HG02798 (cell line): ENCODE data around the gene NFKB1.

Source experiments
- ATAC-seq: cut with Tn5 transposase; IDR thresholded peaks from one replicate; pipeline ENCODE4 v1.9.1; 2021; ENCODE audit warnings: mild to moderate bottlenecking; ENCODE audit not compliant: unreplicated experiment, poor library complexity

Gene NFKB1

DNA sequence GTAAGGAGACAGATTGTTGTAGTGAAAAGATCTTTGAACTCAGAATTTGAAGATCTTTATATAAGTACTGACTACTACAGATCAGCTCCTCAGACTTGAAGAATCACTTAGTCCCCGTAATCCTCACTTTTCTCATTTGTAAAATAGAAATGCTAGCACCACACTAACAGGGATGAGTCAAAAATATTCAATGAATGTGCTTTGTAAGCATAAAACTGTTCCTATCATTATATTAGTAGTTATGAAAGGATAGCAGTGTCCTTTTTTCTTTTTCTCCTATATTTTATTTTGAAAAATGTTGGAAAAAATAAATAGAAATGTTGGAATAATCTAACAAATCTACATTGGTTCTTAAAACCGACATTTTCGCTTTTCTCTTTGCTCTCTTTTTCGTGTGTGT lies 25.4 kb downstream of the NFKB1 start:
- ATAC-seq, result no peak

DNA sequence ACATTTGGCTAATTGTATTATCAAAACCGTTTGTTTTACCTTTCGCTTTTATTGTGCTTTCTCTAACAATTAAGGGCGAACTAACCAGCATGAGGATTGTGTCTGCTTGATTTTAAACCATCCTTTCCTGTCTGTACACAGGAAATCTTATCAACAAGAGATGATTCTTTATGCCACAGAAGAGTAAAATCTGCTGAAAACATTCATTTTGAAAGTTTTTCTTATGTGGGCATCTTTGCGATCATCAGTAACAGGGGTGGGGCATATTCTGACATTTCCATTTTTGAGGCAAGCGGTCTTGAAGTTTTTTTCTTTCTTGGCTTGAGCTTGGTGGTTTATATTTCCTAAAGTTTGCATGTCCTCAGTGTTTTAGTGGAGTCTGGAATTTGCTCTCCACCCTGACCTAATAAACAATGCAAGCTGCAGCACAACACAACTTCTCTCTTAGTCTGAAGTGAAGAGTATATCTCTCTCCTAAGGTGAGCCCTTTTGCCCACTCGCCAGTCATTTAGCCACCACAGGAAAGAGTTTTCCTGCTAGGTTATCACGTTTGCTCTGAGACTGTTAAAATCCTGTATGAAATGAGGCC lies 26.6 kb downstream of the NFKB1 start:
- no peak for ATAC-seq

DNA sequence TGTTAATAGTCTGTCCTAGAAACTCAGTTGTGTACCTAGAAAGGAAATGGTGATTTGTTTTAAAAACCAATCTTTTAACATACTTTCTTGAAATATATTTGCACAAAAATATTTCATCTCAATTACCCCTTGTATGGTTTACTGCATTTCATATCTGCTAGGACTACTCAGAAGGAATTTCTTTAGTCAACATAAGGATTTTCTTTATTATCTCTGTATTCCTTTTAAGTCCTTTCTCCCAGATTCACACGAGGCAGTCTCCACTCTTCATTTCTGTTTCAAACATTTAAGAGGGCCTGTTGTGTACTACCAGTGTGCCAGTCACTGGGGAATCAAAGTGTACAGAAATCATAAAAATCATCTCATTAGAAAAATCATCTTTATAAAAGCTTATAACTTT lies 28.8 kb downstream of the NFKB1 start:
- ATAC-seq, result no peak

DNA sequence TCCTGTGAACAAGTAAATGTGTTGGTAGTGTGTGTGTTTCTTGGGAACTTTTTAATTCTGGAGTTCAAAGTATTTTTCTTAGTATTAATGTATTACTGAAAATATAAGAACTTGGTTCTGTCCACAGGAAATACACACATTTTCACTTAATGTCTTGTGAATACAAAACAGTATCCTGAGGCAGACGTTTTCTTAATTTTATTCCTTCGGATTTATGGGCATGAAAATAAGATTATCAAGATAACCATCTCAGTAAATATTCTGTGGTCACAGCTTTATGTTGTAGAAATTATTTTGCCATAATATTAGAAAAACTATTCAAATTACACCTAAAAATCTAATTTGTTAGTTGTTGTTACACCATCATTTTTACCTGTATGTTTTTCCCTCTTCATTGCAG lies 29.8 kb downstream of the NFKB1 start:
- no peak for ATAC-seq

DNA sequence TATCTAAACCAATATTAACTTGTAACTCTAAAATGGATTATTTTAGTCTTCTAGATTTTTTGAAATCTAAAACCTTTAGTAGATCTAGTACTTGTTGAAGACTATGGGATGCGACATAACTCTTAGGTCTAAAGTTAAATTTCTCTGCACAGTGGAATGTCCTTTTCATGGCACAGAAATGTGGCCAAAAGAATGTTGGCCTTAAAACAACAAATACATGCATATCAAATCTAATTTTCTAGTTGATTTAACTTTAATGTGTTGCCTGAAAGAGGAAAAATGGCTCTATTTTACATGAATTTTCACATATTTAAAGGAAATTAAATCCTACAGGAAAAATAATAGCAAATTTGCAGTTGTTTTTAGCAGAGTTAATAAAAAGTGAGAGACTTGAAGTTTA lies 30.3 kb downstream of the NFKB1 start:
- ATAC-seq, result no peak

DNA sequence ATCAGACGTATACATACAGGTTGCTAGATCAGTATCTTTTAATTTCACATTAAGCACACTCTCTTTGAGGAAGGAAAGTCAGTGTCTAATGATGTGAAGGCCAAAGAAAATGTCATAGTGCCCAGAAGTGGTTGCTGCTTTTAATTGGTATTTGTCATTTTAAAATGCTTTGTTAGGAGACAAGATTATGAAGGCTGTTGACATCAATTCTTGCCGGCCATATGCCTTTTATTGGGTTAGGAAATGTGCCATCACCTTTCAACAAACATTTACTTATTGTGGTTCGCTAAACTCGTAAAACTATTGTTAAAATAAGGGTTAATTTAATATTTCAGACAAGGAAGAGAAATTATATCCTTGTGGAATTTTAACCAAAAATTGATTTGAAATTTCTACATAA lies 32.2 kb downstream of the NFKB1 start:
- no peak for ATAC-seq

DNA sequence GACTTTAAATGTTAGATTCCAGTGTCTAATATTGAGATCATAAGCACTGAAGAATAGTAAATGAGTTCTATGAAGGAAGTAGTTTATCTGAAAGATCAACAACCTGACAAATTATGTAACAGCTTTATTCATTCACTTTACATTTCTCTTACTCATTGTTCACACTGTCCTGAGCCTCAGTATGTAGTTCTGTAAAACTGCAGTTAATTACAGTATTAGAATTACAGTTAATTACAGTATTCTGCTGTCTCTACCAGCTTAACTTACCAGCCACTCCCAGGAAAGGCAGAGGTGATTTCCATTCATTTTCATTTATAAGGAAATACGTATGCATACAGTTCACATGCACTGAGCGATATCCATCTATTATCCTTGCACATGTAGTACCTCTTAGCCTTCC lies 32.7 kb downstream of the NFKB1 start:
- ATAC-seq, result no peak

DNA sequence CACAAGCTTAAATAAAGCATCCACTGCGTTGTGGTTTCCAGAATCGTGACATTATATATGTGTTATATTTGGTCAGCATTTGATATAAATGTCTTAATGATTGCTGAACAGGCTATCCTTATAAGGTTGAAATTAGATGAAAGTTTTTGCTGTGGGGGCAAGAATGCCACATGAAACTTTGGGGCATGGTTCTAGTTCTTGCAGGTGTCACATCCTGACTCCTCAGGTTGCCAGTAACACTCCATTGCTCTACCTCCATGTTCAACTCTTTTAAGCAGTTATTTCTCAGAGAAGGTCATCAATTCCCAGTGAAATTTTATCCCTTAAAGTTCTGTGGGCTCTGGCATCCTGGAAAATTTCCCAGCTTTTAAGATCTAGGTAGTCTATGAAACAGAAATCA lies 33.7 kb downstream of the NFKB1 start:
- no peak for ATAC-seq

DNA sequence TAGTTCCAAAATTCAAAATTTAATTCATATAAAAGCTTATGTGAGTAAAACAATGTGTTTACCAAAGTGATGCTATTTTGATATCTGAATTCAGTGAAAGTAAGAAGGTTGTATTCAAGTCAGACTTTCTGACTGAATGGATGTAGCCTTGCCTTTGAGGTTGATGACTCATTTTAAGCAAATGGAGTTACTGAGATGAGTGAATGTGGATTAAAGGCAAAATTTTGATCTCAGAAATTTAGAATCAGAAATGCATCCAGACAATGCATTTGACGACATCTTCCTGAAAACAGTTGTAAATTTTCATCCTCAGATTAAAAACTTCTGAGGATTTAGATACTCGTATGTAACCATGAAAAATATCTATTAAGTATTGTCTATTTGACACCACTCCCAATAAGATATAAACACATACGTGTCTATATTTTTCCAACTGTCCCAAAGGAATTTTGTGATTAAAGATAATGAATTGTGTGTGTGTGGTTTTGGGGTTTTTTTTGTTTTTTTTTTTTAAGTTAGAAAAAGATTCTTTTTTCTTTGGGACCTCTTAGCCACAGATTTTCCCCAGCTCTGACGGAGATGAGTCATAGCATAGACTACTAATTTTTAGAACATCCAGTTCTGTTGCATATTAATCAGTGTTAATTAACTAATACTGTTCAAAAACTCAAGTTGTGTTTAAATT lies 34.4 kb downstream of the NFKB1 start:
- ATAC-seq, result peak; percentile 75

DNA sequence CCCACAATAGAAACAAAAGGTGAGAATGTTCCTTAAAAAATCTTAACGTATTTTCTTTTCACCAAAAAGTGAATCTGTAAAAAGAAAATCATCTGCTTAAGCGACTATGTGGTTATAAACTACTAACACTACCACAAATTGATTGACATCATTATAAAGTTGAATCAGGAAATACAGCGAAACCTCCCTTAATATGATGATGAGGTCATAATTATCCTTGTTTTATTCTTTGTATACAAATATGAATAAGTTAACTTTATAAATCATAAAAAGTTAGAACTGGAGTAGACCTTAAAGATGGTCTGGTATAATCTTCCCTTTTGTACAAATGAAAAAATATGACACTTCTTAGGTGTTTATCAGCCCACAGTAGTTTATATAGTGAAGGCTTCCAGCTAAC lies 35.6 kb downstream of the NFKB1 start:
- ATAC-seq, result no peak

DNA sequence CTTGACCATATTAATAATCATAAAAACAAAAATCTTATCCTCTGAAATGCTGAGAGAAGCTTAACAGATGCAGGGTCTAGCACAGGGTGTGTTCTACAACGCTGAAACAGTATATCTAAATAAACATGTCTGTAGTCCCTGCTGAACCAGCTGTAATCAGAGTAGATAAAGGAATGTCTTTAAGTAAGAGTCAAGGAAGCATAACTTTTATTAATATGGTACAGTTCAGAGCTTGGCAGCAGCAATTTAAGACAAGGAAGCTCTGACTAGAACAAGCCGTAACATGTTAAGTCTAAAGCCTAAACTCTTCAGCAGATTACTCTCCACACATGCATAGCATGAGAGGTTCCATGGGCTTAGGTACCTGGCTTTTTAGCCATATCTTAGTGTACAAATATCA lies 36.1 kb downstream of the NFKB1 start:
- ATAC-seq, result no peak

DNA sequence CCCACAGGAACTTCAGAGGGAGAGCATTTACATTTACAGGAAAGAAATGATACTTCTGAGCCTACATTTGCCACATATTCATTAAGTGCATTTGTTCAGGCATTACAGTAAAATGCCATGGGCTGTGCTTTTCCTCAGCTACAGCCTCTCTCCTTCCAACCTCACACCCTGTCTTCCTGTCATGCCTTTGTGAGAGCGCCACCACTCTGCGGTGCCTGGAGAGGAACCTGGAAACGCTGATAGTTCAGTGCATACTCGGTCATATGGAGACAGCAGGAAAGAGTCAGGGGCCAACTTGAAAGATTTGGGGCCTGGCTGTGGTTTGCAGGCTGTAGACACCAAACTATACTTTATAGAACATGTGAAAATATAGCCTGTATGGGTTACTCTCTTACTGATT lies 40.5 kb downstream of the NFKB1 start:
- ATAC-seq, result no peak

DNA sequence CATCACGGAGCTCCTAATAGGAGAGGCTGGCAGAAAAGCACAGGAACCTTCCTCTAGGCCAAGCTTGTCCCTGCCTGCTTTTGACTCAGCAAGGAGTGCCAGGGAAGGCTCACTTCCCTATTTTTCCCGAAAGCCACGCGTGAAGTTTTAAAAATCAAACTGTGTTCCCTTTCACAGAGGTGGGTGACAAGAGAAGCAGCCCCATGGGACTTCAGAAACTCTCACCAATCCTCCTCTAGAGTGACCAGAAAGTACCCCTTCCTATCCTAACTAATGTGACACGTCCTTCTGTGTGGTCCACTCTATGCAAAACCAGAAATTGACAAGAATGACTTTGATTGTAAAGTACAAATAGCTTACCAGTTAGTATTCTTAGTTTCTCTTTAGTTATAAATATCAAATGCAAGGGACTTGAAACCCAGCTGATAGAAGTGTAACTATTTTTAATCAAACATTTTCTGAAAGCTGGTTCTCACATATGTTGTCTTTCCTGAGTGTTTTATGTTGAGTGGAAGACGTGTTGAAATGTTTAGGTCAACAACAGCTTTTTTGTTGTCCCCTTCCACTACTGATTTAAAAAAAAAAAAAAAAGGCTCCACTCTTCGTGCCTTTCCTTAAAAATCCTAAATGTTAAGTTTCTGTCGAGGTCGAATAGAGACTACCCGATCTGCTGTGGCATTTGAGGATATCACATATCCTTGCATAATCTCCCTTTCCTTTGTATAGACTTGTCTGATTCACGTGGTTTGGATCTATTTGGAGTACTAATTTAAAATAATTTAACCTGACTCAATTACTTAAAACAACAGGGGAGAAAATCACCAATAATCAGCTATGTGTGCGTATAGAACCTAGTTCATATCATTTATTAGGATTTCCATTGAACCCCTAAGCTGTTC lies 42.1 kb downstream of the NFKB1 start:
- ATAC-seq, result peak; percentile 87

DNA sequence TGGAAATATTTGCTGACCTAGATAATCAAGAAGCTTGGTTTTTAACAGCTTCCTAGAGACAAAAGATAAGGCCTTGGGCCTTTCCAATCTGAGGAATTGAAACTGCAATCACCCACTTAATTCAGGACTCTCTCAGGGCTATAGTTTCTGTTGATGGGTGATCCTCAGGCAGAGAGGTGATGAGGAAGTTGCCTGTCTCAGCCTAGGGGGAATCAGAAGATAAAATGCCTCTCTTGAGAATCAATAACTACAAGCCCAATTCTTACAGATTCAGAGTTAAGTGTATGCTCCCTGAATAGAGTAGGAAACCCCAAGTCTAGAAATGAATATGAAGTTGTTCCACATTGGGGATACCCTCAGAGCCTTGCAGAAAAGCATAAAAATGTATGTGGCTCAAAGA lies 45.5 kb downstream of the NFKB1 start:
- ATAC-seq, result peak; percentile 41

DNA sequence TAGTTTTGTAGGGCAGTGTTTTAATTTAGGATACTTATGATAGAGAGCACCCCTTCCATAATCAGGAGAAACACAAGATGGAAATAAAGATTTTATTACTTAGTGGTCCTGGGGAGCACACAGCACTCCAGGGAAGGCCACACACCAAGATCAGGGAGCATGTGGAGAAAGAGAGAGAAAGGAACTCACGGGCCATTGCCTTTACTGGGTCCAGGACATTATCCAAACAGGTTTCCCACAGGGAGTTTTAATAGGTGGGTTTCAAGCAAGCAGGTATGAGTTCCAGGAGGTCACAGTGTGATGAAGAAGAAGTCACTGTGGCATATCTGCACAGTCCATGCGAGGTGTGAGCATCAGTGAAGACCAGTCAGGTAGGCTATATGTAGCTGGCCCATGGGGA lies 46.8 kb downstream of the NFKB1 start:
- ATAC-seq, result no peak

DNA sequence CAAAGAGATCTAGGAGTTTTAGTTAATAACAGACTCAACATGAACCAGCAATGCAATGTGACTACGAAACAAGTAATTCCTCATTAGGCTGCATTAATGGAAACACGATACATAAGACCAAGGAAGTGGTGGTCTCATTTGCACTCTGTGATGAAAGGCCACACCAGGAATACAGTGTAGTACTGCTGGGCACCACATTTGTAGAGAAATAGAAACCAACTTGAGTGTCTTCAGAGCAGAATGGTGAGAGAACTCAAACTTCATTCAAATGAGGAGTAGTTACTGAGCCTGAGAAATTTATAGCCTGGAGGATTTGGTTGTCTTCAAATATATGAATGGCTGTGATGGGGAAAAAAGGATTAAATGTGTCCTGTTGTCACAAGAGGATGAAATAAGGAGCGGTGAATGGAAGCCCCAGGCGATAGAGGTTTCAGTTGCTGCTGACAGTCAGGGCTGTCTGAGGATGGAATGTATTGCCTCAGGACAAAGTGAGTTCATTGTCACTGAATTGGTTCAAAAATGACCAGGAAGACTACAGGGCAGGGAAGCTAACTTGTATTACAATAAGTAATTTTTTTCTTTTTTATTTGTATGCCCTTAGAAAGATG lies 50.9 kb downstream of the NFKB1 start:
- ATAC-seq, result peak; percentile 46

DNA sequence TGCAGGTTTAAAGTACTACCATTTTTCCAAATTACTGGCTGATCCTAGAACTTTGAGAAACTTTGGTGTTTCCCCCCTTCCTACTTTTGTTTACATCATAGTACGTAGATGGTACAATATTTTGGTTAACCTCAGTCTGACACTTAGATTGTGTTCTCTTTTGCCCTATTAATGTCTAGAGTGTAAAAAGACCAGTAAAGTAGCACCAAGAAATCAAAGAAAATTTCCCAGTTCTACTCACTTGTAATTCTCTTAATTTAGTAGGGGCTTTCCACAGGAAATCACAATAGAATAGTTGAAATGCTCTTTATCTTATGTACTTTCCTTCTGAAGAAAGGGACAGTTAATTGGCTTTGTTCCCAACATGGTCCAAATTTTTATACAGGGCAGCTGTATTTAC lies 51.6 kb downstream of the NFKB1 start:
- no peak for ATAC-seq

DNA sequence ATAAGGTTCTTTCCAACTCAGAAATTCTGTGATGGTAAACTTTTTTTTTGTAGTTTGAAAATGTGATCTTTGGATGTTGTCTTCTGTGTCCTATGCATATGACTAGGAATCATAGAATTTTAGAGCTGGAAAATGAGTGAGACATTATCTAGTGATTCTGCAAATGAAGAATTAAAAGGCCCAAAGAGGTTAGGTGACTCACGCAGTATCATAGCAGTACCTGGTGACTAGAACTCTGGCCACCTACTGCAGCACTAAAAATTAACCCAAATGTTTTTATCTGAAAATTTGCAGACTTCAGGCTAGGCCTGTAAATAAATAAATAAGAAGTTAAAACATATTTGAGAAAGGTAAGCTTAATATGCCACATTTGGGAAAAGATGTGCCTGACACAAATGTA lies 52.8 kb downstream of the NFKB1 start:
- ATAC-seq, result no peak

DNA sequence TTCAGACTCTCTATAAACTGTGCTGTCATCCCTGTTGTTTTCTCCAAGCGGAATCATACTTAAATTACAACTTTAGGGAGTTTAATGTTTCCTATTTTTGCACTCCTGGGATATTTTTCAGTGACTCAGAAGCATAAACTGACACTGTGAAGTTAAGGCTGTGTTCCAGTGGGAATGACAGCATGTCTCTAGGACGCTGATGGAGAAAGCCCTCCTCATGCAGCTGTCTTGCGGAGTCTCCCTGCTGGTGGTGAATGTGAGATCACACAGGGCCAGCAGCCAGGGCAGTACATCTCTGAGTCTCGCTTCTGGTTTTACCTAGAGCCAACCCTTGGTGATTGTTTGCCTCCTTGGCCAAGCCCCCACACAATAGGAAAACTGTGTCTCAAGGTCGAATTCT lies 53.3 kb downstream of the NFKB1 start:
- ATAC-seq, result no peak

DNA sequence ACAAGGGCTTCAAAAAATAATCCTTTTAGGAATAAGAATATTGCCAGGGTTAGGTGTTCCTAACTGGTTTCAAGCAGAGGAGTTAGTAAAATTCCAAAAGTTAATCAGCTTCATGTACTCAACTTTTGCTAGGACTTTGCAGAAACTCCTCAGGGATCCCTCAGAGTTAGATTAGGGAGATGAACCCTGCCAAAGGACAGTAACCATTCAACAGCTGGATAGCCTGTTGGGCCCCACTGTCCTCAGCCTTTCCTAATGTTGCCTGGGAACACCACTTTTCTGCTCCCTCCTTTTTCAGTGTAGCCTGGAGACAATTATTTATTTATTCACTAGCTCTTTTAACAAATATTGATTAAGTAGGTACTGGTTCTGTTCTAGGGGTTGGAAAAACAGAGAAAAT lies 53.8 kb downstream of the NFKB1 start:
- no peak for ATAC-seq

DNA sequence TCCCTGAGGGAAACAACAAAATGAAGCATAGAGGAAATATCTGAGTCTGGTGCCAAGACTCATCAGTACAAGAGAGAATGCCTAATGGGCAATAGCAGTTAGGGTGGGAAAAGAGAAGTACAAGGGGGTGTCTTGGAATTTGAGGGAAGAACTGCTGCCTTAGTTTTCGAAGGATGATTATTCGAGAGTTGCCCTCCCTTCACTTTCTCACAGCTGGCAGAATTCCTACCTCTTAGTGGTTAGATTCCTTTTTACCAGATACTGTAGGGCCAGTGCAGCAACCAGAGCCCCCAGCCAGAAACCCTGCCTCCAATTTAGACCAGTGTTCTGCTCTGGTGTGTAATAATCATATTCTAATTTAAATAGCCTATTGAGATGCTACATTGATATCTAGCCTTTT lies 56.5 kb downstream of the NFKB1 start:
- ATAC-seq, result no peak
